ENCODE data around the gene TEX13C. TPM values are rescaled to one million over a fixed set of nuclear protein-coding genes. Genes with fewer than 3 reads are reported as not detected.

Gene TEX13C
- 0.01 TPM in 1 of 5 replicates, not detected in the others for total RNA-seq (2022; extraction: Qiagen RNA extraction; ENCODE audit: low read depth)

GRCh38 chrX:125319646-125320521, at the start of gene TEX13C:
Gene TEX13C, plus strand, starts transcription at chrX:125319871. Its CDS starts 249 bp downstream, at chrX:125320120.

